Progenitor cell of endocrine pancreas (in vitro differentiated cells): ENCODE measurements around the gene PALM2AKAP2. TPM values are rescaled to one million over a fixed set of nuclear protein-coding genes. Genes with fewer than 3 reads are reported as not detected.

Source experiments
- DNase-seq: peaks from one replicate; pipeline ENCODE4 v3.0.0; 2021; ENCODE audit warnings: low spot score; ENCODE audit not compliant: unreplicated experiment
- H3K27ac Mint-ChIP-seq: 2 replicates; pipeline ENCODE4 v1.8.0; 2021; ENCODE audit warnings: mild to moderate bottlenecking, moderate library complexity, mixed read lengths
- H3K27me3 Mint-ChIP-seq: 2 replicates; pipeline ENCODE4 v1.8.0; 2021; ENCODE audit warnings: mixed read lengths
- H3K36me3 Mint-ChIP-seq: 2 replicates; pipeline ENCODE4 v1.8.0; 2022; ENCODE audit warnings: mixed read lengths; ENCODE audit not compliant: insufficient read depth
- H3K4me1 Mint-ChIP-seq: 2 replicates; pipeline ENCODE4 v1.8.0; 2021; ENCODE audit warnings: low read depth, mixed read lengths
- H3K4me3 Mint-ChIP-seq: 2 replicates; pipeline ENCODE4 v1.8.0; 2021; ENCODE audit warnings: low read depth, mild to moderate bottlenecking, moderate library complexity, mixed read lengths
- H3K9me3 Mint-ChIP-seq: 2 replicates; pipeline ENCODE4 v1.8.0; 2021; ENCODE audit warnings: low read depth, mixed read lengths
- CTCF ChIP-seq: fragments of 200-600 bp; sonication (generic); IDR thresholded peaks from one replicate; pipeline ENCODE4 v1.5.0; 2021; ENCODE audit warnings: antibody characterized with exemption, mild to moderate bottlenecking; ENCODE audit not compliant: unreplicated experiment
- total RNA-seq: library from RNA; stranded (reverse); gene quantifications from 2 replicates; pipeline ENCODE4 v1.2.1, GENCODE V29; 2021

The PALM2AKAP2 gene
- total RNA-seq, 1 donor from 2014 or later, result 0.74 TPM

GRCh38 chr9:109811876-109812275, 31.9 kb downstream of the PALM2AKAP2 start:
- H3K27me3 Mint-ChIP-seq, result peaks cover 13% of the 10 kb centered on the region
- no peak for TF ChIP-seq CTCF
- H3K4me1 Mint-ChIP-seq, result no peaks in the 10 kb centered on the region
- no peaks in the 10 kb centered on the region for H3K36me3 Mint-ChIP-seq
- H3K27ac Mint-ChIP-seq, result no peak overlapping the region
- no peak overlapping the region for H3K4me3 Mint-ChIP-seq
- H3K9me3 Mint-ChIP-seq, result no peaks in the 10 kb centered on the region
- DNase-seq, result no peak

- H3K27ac Mint-ChIP-seq, result no peak overlapping the region
- H3K27me3 Mint-ChIP-seq, result peaks cover 13% of the 10 kb centered on the region
Observed at GRCh38 chr9:109812331-109812730, 32.3 kb downstream of the PALM2AKAP2 start.

GRCh38 chr9:109812818-109813281, 32.9 kb downstream of the PALM2AKAP2 start:
- Mint-ChIP-seq H3K27me3 (peaks cover 13% of the 10 kb centered on the region), H3K9me3 (no peaks in the 10 kb centered on the region), H3K4me1 (no peaks in the 10 kb centered on the region), H3K4me3 (no peak overlapping the region), H3K36me3 (no peaks in the 10 kb centered on the region), H3K27ac (no peak overlapping the region)
- no peak for DNase-seq
- no peak for TF ChIP-seq CTCF

More at GRCh38 chr9:109812331-109812730, 32.3 kb downstream of the PALM2AKAP2 start:
- Mint-ChIP-seq H3K9me3 (no peaks in the 10 kb centered on the region), H3K36me3 (no peaks in the 10 kb centered on the region), H3K4me1 (no peaks in the 10 kb centered on the region), H3K4me3 (no peak overlapping the region)
- DNase-seq, result no peak
- TF ChIP-seq CTCF, result no peak

GRCh38 chr9:109813303-109813702, 33.3 kb downstream of the PALM2AKAP2 start:
- Mint-ChIP-seq H3K4me3 (no peak overlapping the region), H3K27ac (no peak overlapping the region), H3K36me3 (no peaks in the 10 kb centered on the region), H3K27me3 (peaks cover 16% of the 10 kb centered on the region), H3K4me1 (no peaks in the 10 kb centered on the region), H3K9me3 (no peaks in the 10 kb centered on the region)
- no peak for DNase-seq
- TF ChIP-seq CTCF, result no peak

GRCh38 chr9:109813829-109814228, 33.8 kb downstream of the PALM2AKAP2 start:
- TF ChIP-seq CTCF, result no peak
- no peak for DNase-seq
- Mint-ChIP-seq H3K36me3 (no peaks in the 10 kb centered on the region), H3K9me3 (no peaks in the 10 kb centered on the region), H3K27me3 (peaks cover 16% of the 10 kb centered on the region), H3K4me3 (no peak overlapping the region), H3K27ac (no peak overlapping the region), H3K4me1 (no peaks in the 10 kb centered on the region)
